GM19240 (cell line): Measurements from ENCODE around the gene PEX5L.

Experiments
- DNase-seq: peaks from one replicate; pipeline ENCODE4 v3.0.0; 2011; ENCODE audit warnings: low spot score; ENCODE audit not compliant: insufficient read length

PEX5L gene

GRCh38 chr3:179956416-179956830 is 80.3 kb downstream of the PEX5L start:
- no peak for DNase-seq

DNA sequence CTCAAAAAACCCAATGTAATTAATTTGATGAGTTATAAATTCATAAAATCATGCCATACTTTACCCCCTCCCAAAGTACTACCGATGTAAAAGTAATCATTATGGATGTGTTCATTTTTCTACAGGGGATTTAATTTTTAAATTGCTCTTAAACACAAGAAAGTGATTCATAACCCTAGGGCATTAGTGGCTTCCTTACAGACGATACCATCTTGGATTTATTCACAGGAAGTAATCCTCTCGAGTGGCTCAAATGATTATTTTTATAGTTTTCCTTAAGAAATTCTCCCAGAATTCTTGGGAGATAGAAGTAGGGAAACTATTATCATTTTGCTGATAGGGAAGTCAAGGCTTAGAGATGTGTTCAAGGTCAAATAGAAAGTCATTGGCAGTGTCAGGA is 80.9 kb downstream of the PEX5L start:
- no peak for DNase-seq

DNA sequence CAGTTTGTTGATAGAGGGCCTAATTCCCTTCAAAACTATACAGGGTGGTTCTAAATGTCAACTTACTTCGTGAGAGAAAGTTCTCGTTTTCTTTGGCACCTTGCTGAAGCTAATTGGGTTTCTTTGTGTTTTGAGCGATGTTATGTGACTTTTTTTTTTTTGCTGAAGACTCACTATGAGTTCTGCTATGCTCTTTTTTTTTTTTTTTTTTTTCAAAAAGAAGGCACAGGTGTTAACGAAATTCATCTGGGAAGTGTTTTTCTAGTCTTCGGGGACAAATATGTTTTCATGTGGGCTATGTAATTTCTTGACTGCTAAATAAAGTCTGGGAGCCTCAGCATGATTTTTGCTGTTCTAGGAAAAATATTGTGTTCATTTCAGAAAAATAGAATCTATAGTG is 81.5 kb downstream of the PEX5L start:
- DNase-seq, result no peak

DNA sequence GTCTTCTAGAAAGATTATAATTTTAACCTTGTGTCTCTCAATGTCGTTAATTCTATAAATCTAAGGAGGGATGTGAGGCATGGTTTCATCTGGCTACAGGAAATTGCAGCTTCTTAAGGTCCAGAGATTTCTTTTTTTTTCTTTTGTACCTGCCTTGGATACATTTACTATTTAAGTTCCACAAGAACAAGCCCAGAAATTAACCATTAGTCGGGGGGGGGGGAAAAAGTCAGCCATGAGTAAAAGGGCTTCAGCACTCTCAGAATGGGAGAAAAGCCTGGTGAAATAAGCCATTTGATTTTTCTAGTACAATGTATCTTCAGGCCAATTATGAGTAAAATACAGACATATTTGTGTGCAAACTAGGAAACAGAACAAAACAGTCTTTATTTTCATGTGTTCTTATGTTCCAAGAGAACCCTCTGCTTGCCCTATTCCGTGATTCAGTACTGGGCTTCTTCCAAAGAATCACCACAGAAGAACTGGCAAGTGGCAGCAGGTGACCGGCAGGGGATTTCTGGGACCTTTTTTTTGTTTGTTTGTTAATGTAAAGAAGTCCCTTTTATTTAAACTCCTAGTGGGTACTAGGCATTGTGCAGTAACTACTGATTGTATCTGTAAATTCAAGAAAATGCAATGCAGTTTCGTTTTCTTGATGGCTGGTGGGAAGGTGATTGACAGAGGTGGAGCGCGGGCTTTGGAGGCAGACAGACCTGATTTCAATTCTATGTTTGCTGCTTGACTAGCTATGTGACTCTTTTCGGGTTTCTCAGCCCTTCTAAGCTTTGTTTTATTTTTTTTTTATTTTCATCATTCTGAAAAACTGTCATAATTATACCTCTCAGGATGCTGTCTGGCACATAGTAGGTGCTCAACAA is 82.5 kb downstream of the PEX5L start:
- DNase-seq, result no peak

- DNase-seq, result no peak
Measured at GRCh38 chr3:179950840-179951239, 85.9 kb downstream of the PEX5L start.

GRCh38 chr3:179949869-179950268 is 86.9 kb downstream of the PEX5L start:
- no peak for DNase-seq

DNA sequence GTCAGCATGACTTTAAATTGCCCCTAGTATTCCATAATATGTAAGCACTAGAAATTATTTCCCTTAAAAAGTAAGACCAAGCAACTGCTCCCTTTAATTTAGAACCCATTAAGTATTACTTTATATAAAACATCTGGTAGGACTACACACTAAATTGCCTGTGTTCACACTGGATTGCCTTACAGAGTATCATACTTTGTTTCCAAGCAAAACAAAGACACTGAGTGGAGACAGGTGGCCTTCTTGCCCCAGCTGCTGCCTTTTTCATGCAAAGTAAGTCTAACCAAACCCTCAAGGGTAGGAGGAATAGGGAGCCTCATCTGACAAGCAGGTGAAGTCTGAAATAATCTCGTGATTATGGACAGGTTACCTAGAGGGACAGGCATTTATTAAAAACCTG is 87.3 kb downstream of the PEX5L start:
- no peak for DNase-seq

DNA sequence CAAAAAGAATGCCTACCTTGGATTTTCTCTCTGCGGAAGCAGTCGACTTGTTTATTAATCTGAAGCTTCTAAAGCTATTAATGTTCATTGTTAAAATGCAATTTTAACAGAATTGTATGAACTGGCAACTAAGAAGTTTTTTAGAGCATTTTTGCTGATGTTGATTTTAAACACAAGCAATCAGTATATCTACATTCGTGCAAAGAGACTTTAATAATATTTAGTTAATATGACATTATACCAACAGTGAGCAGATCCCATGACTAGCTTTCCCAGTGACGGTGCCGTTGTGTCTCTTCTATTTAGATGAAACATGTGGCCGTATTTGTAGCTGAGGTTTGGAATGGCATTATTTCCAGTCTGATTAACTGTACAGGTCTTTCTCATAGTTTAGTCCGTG is 88.0 kb downstream of the PEX5L start:
- no peak for DNase-seq

DNA sequence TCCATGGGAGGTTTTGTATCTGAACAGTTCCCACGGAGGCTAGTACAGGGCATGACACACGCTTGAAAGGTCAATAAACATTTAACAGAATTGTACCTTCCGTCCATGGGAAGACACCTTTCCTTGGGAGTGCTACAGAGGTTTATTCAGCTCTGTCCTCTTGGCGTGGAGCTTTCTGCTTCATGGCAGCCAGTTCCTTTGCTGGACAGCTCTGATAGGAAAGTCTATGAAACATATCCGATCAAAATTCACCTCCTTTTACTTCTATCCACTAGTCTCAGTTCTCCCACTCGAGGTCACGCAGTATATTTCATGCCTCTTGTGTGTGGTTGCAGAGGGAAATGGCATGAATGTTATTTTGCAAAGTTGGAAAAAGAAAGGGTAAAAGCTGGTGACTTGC is 91.2 kb downstream of the PEX5L start:
- no peak for DNase-seq

- DNase-seq, result no peak
Measured at GRCh38 chr3:179943117-179943880, 93.4 kb downstream of the PEX5L start.

DNA sequence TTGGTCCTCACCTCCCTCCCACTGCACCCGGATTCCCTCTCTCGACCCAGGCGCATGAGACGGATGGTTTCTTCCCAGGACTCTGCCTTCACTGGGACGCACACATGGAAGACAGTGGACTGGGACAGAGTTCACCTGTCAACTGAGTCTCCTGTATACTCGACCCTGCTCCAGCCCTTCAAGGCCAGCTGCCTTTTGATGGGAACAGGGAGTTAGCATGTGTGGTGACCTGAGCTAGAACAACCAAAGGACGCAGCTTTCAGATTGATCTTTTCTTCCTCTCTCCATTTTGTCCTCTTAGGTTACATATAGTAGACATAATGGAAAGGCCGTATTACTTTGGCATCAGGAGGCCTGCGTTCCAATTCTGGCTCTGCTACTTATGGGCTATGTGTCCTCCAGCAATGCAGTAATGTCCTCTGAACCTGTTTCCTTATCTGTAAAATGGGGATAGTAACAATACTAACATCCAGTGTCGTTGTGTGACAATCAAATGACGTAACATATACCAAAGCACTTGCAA is 94.1 kb downstream of the PEX5L start:
- no peak for DNase-seq

GRCh38 chr3:179935710-179936109 is 101.0 kb downstream of the PEX5L start:
- no peak for DNase-seq

DNA sequence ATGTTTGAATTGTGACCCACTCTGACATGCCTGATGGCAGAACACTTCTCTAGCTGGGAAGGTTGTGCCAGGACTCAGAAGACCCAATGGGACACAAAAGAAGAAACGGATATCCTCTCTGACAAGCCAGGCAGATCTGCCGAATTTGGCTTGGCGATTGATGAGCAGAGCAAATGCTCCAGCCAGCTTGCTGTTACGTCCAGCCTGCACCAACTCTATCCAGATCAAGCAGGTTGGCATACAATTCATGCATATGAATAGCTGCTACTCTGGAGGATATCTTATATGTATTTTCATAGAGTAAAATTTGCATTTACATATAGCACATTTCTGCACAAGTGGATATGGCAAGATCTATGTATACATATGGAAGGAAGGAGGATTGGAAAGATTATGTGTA is 102.8 kb downstream of the PEX5L start:
- no peak for DNase-seq

DNA sequence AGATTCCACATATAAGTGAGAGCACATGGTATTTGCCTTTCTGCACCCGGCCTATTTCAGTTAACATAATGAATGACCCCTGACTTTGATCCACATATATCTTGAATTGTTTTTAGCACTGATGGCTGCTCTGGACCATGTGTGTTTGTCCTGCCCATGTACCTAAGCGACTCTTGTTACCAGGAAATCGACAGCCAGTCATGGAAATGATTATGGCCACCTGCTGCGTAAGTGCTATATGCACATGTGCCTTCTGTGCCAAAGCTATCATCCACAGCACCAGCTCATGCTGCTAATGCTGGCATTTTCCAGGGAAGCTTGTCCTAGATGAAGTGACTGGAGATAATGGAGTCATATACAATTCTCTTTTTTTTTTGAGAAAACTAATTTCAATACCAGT is 103.7 kb downstream of the PEX5L start:
- no peak for DNase-seq

GRCh38 chr3:179932674-179933073 is 104.1 kb downstream of the PEX5L start:
- no peak for DNase-seq

- DNase-seq, result no peak
Measured at GRCh38 chr3:179929091-179929529, 107.6 kb downstream of the PEX5L start.

DNA sequence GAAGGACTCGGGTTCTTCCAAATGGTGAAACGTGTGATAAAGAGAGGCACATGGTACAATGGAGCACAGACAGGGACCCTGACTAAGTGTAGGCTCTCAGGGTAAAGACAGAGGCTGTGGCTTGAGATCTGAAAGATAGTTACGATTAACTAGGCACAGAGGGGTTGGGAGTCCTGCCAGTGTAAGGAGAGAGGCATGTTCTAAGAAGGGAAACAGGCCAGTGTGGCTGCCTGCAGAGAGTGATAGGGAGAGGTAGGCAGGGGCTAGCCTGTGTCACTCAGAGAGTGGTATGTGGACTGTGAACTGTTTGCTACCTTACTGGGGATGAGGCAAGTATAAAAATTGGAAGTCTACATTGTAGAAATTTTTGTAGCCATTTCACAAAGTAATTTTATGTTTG is 109.5 kb downstream of the PEX5L start:
- no peak for DNase-seq

- no peak for DNase-seq
Measured at GRCh38 chr3:179921951-179922350, 114.8 kb downstream of the PEX5L start.

- no peak for DNase-seq
Measured at GRCh38 chr3:179921500-179921899, 115.2 kb downstream of the PEX5L start.

DNA sequence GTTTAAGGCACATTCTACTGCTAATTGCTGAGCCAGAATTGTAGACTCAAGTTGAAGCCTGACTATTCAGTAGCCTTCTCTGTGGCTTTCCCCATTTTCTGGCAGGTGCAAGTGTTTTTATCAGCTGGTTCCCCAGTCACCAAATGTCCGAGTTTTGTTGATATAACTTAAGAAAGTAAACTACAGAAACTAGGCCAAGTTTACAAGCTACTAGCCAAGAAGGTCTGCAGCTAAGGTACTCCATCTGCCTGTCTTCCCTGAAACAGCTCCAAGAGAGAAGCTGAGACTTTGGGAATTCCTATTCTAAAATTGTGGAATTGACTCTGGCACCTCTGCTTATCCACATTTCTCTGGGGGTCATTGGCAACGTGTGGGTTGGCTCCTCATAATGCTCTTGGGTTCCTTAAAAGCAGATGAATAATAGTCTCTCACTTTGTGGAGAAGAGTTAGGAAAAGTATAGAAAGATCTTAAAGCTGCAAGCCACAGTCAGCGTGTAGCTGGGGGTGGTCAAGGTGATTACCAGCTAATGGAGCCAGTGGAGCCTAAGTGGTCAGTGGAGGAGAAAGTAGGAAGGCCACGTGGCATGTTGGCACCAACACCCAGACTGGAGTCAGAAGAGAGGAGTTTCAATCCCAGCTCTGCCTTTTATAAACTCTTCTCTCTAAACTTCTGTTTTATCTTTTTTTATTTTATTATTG is 128.8 kb downstream of the PEX5L start:
- no peak for DNase-seq

DNA sequence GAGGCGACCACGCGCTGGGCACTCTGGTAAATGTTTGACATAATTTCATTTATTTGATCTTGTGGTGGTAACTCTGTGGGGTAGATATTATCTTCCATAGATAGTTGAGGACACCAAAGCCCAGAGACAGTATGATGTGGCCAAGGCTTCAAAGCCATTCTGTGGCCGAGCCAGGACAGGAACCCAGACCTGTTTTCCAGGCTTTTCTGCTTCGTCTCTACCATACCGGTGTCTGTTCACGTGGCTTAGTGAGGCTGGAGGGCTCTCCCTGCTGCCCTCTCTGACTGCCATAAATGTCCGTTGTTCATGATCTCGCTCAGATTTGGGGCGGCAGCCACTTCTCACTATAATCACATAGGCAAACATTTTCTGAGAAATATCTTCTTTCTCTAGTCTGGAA is 134.7 kb downstream of the PEX5L start:
- no peak for DNase-seq

GRCh38 chr3:179898024-179898423 is 138.7 kb downstream of the PEX5L start:
- DNase-seq, result no peak
